HG03139 (cell line): ENCODE data around the gene AKAP9.
A peak's percentile ranks its signal among the peaks of the same experiment; 100 is the strongest.
"Not testable (repeated sequence)": the region's sequence is repeated elsewhere in the genome, so short reads cannot be mapped to it uniquely, and the experiment has no call there.

Experiments used
- ATAC-seq: cut with Tn5 transposase; IDR thresholded peaks from one replicate; pipeline ENCODE4 v1.9.1; 2021; ENCODE audit not compliant: unreplicated experiment

The AKAP9 gene

DNA sequence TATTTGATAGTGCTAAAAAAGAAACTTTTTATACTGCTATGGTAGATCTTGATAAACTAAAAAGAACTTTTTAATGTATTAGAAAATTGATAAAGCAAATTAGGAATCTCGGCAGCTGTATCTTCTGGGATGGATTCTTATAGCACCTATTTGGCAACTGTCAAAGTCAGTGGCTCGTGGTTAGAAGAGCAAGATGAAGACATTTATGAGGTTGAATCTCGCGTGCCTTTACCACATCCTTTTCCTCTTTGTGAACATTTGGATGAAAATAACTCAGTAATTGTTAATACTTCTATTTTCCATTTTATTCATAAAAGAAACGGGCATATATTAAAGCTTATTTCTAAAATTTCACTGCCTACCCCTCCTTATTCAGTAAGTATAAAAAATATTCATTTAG is 117.4 kb downstream of the AKAP9 start:
- ATAC-seq: no peak

GRCh38 chr7:92058899-92059298 is 118.2 kb downstream of the AKAP9 start:
- no peak for ATAC-seq

GRCh38 chr7:92061154-92061553 is 120.5 kb downstream of the AKAP9 start:
- ATAC-seq: no peak

DNA sequence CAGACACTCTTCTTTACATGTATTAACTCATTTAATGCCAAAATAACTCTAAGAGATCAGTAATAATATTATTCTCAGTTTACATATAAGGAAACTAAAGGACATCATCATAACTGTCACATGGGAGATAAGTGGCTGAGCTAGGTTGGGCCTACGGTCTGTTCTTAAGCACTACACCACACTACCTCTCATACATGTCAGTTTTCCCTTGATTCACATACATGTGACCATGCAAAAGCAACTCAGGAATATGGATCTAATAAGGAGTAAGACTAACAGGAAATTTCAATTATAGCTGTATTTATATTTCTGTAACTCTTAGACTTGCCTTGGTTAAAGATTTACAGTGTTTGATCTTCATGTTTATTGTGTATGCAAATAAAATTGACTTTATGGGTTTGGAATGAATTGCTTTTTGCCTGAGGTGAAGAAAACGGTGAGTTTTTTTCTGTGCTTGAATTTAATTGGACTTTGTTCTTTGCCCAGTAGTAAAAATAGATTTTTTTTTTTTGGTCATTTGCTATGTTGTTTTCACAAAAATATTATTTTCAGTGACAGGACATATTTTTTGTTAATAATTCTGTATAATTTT is 123.9 kb downstream of the AKAP9 start:
- ATAC-seq: no peak

DNA sequence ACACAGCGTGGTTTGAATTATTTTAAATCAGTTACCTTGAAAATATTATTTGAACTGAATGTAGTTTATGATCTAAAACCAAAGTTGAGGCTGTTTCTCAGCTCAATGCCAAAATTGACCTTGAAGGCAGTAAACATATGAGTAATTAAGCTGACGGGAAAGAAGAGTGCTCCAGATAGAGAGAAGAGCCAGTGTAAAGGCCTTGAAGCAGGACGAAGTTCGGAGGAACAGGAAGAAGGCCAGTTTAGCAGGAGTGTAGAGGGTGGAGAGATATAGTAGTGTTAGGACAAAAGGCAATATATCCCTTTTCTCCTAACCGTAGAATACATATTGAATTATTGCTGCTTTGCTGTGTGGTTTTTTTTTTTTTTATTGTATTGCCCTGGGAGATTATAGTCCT is 130.4 kb downstream of the AKAP9 start:
- ATAC-seq: no peak

DNA sequence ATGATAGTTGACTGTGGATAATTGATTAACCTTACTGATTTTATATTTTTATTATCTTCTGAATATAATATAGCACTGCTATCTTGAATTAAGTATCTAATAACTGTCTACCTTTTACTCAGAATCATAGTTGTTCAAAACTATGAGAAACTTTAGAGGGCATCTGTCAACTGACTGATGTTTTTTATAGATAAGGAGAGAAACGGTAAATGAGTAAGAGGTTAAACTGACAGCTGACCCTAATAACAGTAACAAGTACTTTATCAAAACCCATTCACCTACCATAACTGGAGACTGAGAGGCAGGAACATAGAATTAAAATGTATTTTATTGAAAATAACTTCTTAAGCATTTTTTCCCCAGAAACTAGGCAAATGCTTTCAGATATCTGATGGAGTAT is 131.5 kb downstream of the AKAP9 start:
- ATAC-seq: no peak

DNA sequence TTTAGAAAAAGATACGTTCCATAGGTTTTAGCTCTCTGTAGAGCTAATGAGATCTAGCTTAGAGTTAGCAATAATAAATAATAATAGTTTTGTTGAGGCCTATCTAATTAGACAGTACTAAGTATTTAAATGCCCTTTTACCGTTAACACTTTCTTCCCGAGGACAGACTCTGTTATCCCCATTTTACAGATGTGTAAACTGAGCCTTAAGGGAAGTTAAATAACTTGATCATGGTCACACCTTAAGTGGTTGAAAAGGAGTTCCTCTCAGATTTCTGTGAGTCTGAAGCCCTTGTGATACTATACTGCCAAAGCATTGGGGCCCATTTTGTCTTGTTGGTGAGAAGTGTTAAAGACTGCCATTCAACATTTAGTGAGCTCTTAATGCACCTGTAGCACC is 132.0 kb downstream of the AKAP9 start:
- ATAC-seq: no peak

GRCh38 chr7:92075455-92076158 is 134.9 kb downstream of the AKAP9 start:
- peak; percentile 89 for ATAC-seq

DNA sequence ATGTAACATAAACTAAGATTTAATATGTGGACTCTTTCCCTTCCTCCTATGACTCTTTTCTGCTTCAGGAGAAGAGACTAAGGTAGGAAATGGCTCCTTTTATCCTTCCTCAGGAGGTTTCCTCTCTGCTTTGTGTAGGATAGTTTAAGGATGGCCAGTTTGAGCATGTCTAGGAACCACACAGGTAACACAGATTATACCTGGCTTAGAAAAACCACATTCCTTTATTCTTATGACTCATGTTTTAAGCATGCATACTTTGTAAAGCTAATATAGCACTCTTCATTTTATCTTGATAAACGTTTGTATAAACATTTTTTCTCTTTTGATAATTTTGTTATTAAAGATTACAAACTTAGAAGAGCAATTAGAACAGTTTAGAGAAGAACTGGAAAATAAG is 135.8 kb downstream of the AKAP9 start:
- ATAC-seq: no peak

DNA sequence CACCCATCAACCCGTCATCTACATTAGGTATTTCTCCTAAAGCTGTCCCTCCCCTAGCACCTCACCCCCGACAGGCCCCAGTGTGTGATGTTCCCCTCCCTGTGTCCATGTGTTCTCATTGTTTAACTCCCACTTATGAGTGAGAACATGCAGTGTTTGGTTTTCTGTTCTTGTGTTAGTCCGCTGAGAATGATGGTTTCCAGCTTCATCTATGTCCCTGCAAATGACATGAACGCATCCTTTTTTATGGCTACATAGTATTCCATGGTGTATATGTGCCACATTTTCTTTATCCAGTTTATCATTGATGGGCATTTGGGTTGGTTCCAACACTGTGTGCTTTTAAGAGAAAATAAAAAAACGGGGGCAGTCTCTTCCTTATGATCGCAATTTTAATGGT is 143.3 kb downstream of the AKAP9 start:
- ATAC-seq: not testable (repeated sequence)

DNA sequence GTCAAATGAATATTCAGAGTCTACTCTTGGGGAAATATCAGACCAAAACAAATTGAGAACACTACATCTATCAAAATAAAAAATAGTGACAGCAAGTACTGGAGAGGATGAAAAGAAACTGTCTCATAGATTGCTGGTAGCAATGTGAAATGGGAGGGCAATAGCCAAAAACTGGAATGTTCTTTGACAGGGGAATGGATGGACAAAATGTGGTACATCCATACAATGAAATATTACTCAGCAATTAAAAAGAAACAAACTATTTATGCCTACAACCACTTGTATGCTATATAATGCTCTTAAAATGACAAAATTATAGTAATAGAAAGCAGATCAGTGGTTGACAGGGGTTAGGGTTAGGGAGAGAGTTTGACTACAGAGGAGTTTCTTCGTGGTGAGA is 147.6 kb downstream of the AKAP9 start:
- no peak for ATAC-seq

DNA sequence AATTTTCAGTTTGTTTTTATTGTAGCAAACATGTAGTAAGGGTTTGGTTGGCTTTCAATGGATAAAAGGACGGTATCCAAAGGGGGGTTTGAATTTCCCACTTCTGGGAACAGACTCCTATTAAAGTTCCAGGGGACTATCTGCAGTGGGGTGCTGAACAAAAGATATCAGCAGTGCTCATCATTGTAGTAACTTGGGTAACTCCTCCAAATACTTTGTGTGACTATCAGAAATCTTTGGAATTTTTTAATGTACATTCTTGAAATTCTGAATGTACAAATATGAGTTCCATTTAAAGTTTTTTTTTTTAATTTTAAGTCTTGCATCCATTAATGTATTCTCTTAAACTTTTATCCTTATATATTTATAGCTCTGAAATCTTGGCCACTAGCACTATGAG is 151.5 kb downstream of the AKAP9 start:
- no peak for ATAC-seq

DNA sequence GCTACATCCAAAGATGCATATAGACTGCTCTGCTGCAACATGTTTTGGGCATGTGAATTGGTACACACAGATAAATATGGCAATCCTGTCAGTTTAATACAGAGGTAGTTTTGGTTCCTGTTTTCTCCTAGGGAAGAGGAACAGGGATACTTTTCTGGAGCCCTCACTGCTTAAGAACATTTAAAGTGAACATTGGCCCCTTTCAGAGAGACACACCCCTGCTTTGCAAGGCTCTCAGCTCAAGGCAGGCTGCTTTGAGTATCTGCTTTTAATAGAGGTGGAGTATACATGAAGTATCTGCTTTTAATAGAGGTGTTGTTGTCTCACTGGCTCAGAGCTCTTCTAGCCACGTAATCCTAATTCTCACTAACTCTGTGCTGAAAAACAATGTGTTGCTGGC is 154.7 kb downstream of the AKAP9 start:
- ATAC-seq: no peak

DNA sequence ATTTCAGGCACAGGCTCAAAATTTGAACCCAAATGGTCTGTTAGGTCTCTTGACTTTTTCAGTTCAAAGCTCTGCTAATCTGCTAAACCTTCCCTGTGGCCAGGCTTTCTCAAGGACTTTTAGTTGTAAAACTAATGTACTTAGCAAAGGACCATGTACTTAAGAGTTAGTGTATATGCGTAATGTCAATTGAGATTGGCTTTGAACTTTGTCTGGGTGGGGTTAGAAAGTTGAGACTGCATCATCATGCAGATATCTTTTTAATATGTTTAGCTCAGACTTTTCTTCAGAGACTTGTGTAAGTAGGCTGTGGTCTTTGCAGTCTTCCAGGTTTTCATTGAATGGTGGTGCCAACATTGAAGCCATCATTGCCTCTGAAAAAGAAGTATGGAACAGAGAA is 159.9 kb downstream of the AKAP9 start:
- no peak for ATAC-seq

- not testable (repeated sequence) for ATAC-seq
Measured at GRCh38 chr7:92102862-92103261, 162.2 kb downstream of the AKAP9 start.

- ATAC-seq: no peak
Measured at GRCh38 chr7:92108821-92109220, 168.2 kb downstream of the AKAP9 start.

- ATAC-seq: no peak
Measured at GRCh38 chr7:92110857-92111256, 170.2 kb downstream of the AKAP9 start.

- no peak for ATAC-seq
Measured at GRCh38 chr7:92115821-92116220, 175.2 kb downstream of the AKAP9 start.

DNA sequence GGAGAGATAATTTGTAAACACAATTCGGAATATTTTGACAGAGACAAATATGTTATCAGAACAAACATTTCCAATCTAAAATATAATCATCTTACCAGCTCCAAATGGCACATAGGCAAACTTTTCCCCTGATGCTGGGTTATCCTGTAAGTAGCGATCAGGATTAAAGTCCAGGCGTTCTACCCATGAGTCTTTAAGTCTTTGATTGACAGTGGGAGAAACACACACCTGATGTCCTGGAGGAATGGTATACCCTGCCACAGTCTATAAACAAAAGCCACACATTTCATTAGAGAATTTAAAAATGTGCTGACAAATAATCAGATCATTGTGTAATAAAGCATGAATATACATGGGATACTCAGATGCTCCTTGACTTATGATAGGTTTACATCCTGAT is 176.3 kb downstream of the AKAP9 start:
- no peak for ATAC-seq

GRCh38 chr7:92119213-92119759 is 178.6 kb downstream of the AKAP9 start:
- ATAC-seq: no peak

DNA sequence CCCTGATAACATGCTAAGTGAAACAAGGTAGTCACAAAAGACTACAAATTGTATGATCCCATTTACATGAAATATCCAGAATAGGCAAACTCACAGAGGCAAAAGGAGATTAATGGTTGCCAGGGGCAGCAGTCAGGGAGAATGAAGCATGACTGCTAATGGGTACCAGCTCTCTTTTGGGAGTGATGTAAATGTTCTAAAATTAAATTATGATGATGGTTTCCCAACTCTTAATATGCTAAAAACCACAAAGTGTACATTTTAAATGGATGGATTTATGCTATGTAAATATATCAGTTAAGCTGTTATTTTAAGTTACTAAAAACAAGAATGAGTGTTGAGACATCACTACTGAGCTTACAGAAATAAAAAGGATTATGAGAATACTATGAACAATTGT is 181.0 kb downstream of the AKAP9 start:
- no peak for ATAC-seq

DNA sequence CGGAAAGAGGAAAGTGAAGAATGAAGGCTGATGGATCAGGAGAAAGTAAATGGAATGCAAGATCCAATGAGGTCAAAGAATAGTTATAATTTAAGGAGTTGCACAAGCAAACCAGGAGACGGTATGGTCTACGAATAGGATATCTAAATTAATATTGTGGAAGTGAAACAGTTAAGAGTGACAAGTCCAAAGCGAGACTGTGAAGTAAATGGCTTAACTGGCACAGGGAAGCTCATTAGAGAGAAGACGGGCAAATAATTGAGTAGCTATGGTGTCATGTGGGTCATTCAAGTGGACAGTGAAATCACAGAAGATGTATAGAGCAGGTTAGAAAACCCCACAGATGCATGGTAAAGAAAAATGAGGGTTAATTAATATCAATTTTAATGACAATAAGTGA is 190.4 kb downstream of the AKAP9 start:
- ATAC-seq: no peak
